Naive thymus-derived CD8-positive, alpha-beta T cell (primary cell): ENCODE measurements around the gene TRDMT1. TPM values are rescaled to one million over a fixed set of nuclear protein-coding genes. Genes with fewer than 3 reads are reported as not detected.

Experiments used
- ATAC-seq, 2 donors: fragments of 150-1000 bp; cut with Tn5 transposase in 1 of 2; sonication (Bioruptor Pico), chemical (Tn5 transposase) in 1 of 2; 1 replicate in 1 of 2; 2 replicates in 1 of 2; pipeline ENCODE4 v1.10.0; 2021; ENCODE audit warnings: mild to moderate bottlenecking in 2 of 2, moderate library complexity in 2 of 2
- POLR2A ChIA-PET: fragments of 350-600 bp; sonication (Branson Sonifier 250); formaldehyde crosslinking; loops from one replicate; lab custom pipeline; 2021; ENCODE audit warnings: antibody characterized with exemption; lab: Charles Lee
- DNase-seq, 10 donors: peaks; one replicate each; pipeline versions ENCODE4 v3.0.0 to v3.0.0-alpha.2; 2020 to 2022
- H3K27ac Mint-ChIP-seq, 10 donors: one replicate each; pipeline ENCODE4 v1.8.0; 2020 to 2022; ENCODE audit warnings: mild to moderate bottlenecking in 10 of 10, mixed read lengths in 10 of 10, moderate library complexity in 4 of 10, inconsistent platforms in 1 of 10
- H3K27me3 Mint-ChIP-seq, 5 donors: one replicate each; pipeline ENCODE4 v1.8.0; 2021 to 2022; ENCODE audit warnings: mixed read lengths in 5 of 5
- H3K36me3 Mint-ChIP-seq, 3 donors: one replicate each; pipeline ENCODE4 v1.8.0; 2020 to 2022; ENCODE audit warnings: mixed read lengths in 3 of 3, mild to moderate bottlenecking in 2 of 3, inconsistent platforms in 1 of 3
- H3K4me1 Mint-ChIP-seq, 4 donors: one replicate each; pipeline ENCODE4 v1.8.0; 2021 to 2022; ENCODE audit warnings: mixed read lengths in 4 of 4
- H3K4me3 Mint-ChIP-seq, 10 donors: one replicate each; pipeline ENCODE4 v1.8.0; 2020 to 2022; ENCODE audit warnings: mild to moderate bottlenecking in 10 of 10, mixed read lengths in 10 of 10, moderate library complexity in 6 of 10, inconsistent platforms in 1 of 10
- H3K9me3 Mint-ChIP-seq, 9 donors: one replicate each; pipeline ENCODE4 v1.8.0; 2020 to 2022; ENCODE audit warnings: mixed read lengths in 9 of 9, mild to moderate bottlenecking in 3 of 9, inconsistent platforms in 1 of 9, moderate library complexity in 1 of 9
- polyA plus RNA-seq, 3 donors: library from polyadenylated mRNA; unstranded; fragments of 300-500 nt; fragmentation: Illumina TruSeq; gene quantifications; one replicate each; pipeline ENCODE4 v1.2.3, GENCODE V29; 2021
- total RNA-seq, 8 experiments: library from RNA in 2 of 8; stranded (reverse) in 2 of 8; gene quantifications; one replicate each; pipeline ENCODE4 v1.2.3 and lab custom pipeline; 2021 to 2026

The TRDMT1 gene
- total and polyA plus RNA-seq, 5 experiments from 2014 or later = 6.9 to 22.6 (median 10.7) TPM

GRCh38 chr10:17101910-17102266, 99.6 kb downstream of the TRDMT1 start:
- peak overlapping the region in 3 of 10 donors; percentile 1 to 20 (median 6) for H3K27ac Mint-ChIP-seq
- POLR2A ChIA-PET = no interaction called here
- no peaks in the 10 kb centered on the region for H3K4me1 Mint-ChIP-seq
- no peak overlapping the region for H3K4me3 Mint-ChIP-seq
- no peak for ATAC-seq
- H3K27me3 Mint-ChIP-seq = no peaks in the 10 kb centered on the region
- no peak for DNase-seq
- peaks cover 2 to 48% (median 17%) of the 10 kb centered on the region in 3 donors for H3K36me3 Mint-ChIP-seq
- peaks cover 0 to 3% (median 0%) of the 10 kb centered on the region in 9 donors for H3K9me3 Mint-ChIP-seq

DNA sequence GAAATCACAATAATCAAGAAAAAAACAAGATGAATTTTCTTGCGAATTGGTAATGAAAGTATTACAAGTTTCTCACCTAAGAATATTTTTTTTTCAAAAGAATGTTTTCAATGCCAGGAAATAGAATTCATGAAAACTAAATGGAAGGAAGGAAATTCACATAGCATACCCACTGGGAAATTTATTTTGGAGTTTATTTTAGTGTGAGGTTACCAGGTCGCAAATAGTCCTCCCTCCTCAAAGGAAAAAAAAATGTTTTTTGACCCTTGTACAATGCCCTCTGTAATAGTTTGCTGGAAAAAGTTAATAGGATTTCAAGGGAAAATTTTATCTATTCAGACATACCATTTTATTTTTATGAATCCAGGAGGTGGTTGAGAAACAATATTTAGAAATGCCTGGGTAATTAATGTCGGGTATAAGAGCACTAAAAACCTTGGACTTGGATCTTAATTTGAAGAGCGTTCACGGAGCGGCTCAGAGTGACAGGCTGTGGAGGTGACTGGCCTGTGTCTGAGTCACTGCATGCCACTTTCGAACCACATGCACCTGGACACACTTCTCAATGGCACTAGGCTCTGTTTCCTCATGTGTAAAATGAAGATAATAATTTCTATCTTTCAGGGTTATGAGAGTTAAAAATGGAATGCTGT, 100.1 kb downstream of the TRDMT1 start:
- POLR2A ChIA-PET = no interaction called here
- Mint-ChIP-seq H3K4me3 (no peak overlapping the region), H3K4me1 (no peaks in the 10 kb centered on the region), H3K27ac (peak overlapping the region in 4 of 10 donors; percentile 1 to 68 (median 13)), H3K9me3 (peaks cover 0 to 6% (median 0%) of the 10 kb centered on the region in 9 donors), H3K36me3 (peaks cover 5 to 50% (median 19%) of the 10 kb centered on the region in 3 donors), H3K27me3 (no peaks in the 10 kb centered on the region)
- ATAC-seq = no peak
- no peak for DNase-seq

- Mint-ChIP-seq H3K27ac (peak overlapping the region in 3 of 10 donors; percentile 1 to 81 (median 48)), H3K36me3 (peaks cover 6 to 55% (median 19%) of the 10 kb centered on the region in 3 donors), H3K4me1 (no peaks in the 10 kb centered on the region), H3K4me3 (no peak overlapping the region), H3K9me3 (peaks cover 0 to 9% (median 0%) of the 10 kb centered on the region in 9 donors), H3K27me3 (no peaks in the 10 kb centered on the region)
- POLR2A ChIA-PET = no interaction called here
- DNase-seq (no peak), ATAC-seq (no peak)
These were observed 100.9 kb downstream of the TRDMT1 start for GRCh38 chr10:17100586-17100985.

DNA sequence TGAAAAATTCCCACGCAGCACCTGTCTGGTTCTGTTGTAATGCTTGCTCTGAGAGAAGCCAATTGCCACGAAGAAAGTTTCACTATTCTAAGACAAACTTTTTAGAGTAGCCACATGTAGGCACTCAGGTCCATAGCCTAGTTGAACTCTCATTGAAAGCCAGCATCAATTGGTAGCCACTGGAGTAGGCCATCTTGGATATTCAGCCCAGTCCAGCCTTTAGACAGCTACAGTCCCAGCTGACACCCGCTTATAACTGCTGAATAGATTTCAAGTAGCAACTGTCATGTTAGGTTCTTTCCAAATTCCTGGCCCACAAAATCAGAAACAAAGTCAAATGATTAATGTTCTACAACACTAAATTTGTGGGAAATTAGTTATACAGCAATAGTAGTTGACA, 103.5 kb downstream of the TRDMT1 start:
- peaks cover 10 to 41% (median 12%) of the 10 kb centered on the region in 3 donors for H3K36me3 Mint-ChIP-seq
- H3K9me3 Mint-ChIP-seq = peaks cover 0 to 9% (median 2%) of the 10 kb centered on the region in 9 donors
- no peak overlapping the region for H3K4me3 Mint-ChIP-seq
- H3K27ac Mint-ChIP-seq = no peak overlapping the region
- H3K27me3 Mint-ChIP-seq = no peaks in the 10 kb centered on the region
- POLR2A ChIA-PET = no interaction called here
- DNase-seq (no peak), ATAC-seq (no peak)
- H3K4me1 Mint-ChIP-seq = no peaks in the 10 kb centered on the region

Other genes starting within 250 kb of the TRDMT1 start
- gene CUBN, start 71.9 kb downstream of the TRDMT1 start, total RNA-seq = 10 to 100 TPM in 1 of 2 experiments, 1 to 10 TPM in 1; 9.5 to 12.2 TPM
- gene CUBN, start 71.9 kb downstream of the TRDMT1 start, polyA plus RNA-seq = under 1 TPM; 0.09 to 0.92 (median 0.11) TPM
- 100 to 1,000 TPM; 593 to 621 TPM for gene VIM, start 26.6 kb upstream of the TRDMT1 start, total RNA-seq
- 100 to 1,000 TPM; 295 to 479 (median 434) TPM for gene VIM, start 26.6 kb upstream of the TRDMT1 start, polyA plus RNA-seq